H9 (cell line): ENCODE data around the gene PIGBOS1. TPM values are rescaled to one million over a fixed set of nuclear protein-coding genes. Genes with fewer than 3 reads are reported as not detected.
A peak's percentile ranks its signal among the peaks of the same experiment; 100 is the strongest.

Experiments used
- DNase-seq: peaks from one replicate; pipeline ENCODE4 v3.0.0-alpha.2; 2017
- H2AFZ ChIP-seq: one replicate; pipeline ENCODE4 v1.6.1; 2013; ENCODE audit warnings: mild to moderate bottlenecking, low read length, control low read depth, moderate library complexity
- H2AK5ac ChIP-seq: 2 replicates; pipeline ENCODE4 v1.6.1; 2013; ENCODE audit warnings: low read length, control low read depth, mixed read lengths; ENCODE audit not compliant: insufficient read length
- H2BK120ac ChIP-seq: one replicate; pipeline ENCODE4 v1.6.1; 2013; ENCODE audit warnings: low read depth, mild to moderate bottlenecking, low read length, control low read depth, inconsistent platforms; ENCODE audit not compliant: poor library complexity, severe bottlenecking
- H2BK12ac ChIP-seq: 2 replicates; pipeline ENCODE4 v1.6.1; 2013; ENCODE audit warnings: low read length, control low read depth, mixed read lengths, low read depth; ENCODE audit not compliant: insufficient read length
- H2BK15ac ChIP-seq: 2 replicates; pipeline ENCODE4 v1.6.1; 2013; ENCODE audit warnings: low read depth, low read length, control low read depth
- H2BK20ac ChIP-seq: one replicate; pipeline ENCODE4 v1.6.1; 2013; ENCODE audit warnings: low read depth, mild to moderate bottlenecking, low read length, control low read depth, inconsistent platforms; ENCODE audit not compliant: poor library complexity, severe bottlenecking
- H2BK5ac ChIP-seq: 2 replicates; pipeline ENCODE4 v1.6.1; 2013; ENCODE audit warnings: low read length, control low read depth, mixed read lengths; ENCODE audit not compliant: insufficient read length
- H3K14ac ChIP-seq: 2 replicates; pipeline ENCODE4 v1.6.1; 2013; ENCODE audit warnings: low read length, control low read depth; ENCODE audit not compliant: insufficient read depth
- H3K18ac ChIP-seq: 2 replicates; pipeline ENCODE4 v1.6.1; 2013; ENCODE audit warnings: low read depth, mild to moderate bottlenecking, mixed read lengths, low read length, control low read depth; ENCODE audit not compliant: insufficient read length
- H3K23ac ChIP-seq: 2 replicates; pipeline ENCODE4 v1.6.1; 2013; ENCODE audit warnings: low read length, control low read depth, mixed read lengths, low read depth; ENCODE audit not compliant: insufficient read length
- H3K23me2 ChIP-seq: 2 replicates; pipeline ENCODE4 v1.6.1; 2013; ENCODE audit warnings: low read depth, mild to moderate bottlenecking, mixed read lengths, low read length, control low read depth; ENCODE audit not compliant: insufficient read length, poor library complexity, severe bottlenecking
- H3K27ac ChIP-seq: 2 replicates; pipeline ENCODE4 v1.5.1; 2013; ENCODE audit warnings: low read length, control low read depth, mixed read lengths, low read depth; ENCODE audit not compliant: insufficient read length
- H3K27me3 ChIP-seq: 2 replicates; pipeline ENCODE4 v1.6.1; 2013; ENCODE audit warnings: low read length, control low read depth, inconsistent platforms; ENCODE audit not compliant: insufficient read depth
- H3K4ac ChIP-seq: 2 replicates; pipeline ENCODE4 v1.6.1; 2013; ENCODE audit warnings: low read depth, mild to moderate bottlenecking, control low read depth, inconsistent platforms, low read length, moderate library complexity
- H3K4me1 ChIP-seq: 2 replicates; pipeline ENCODE4 v1.6.1; 2013; ENCODE audit warnings: low read length, control low read depth, inconsistent platforms; ENCODE audit not compliant: insufficient read depth
- H3K4me2 ChIP-seq: 2 replicates; pipeline ENCODE4 v1.6.1; 2013; ENCODE audit warnings: low read length, control low read depth, mixed read lengths; ENCODE audit not compliant: insufficient read length, insufficient read depth
- H3K56ac ChIP-seq: 2 replicates; pipeline ENCODE4 v1.6.1; 2013; ENCODE audit warnings: low read depth, mild to moderate bottlenecking, mixed read lengths, low read length, control low read depth; ENCODE audit not compliant: insufficient read length
- H3K79me1 ChIP-seq: 2 replicates; pipeline ENCODE4 v1.6.1; 2013; ENCODE audit warnings: low read depth, mild to moderate bottlenecking, moderate library complexity, low read length, control low read depth, inconsistent platforms; ENCODE audit not compliant: insufficient read depth, poor library complexity, severe bottlenecking
- H3K79me2 ChIP-seq: 2 replicates; pipeline ENCODE4 v1.6.1; 2013; ENCODE audit warnings: low read length, control low read depth, inconsistent platforms; ENCODE audit not compliant: insufficient read depth
- H3K9ac ChIP-seq: 2 replicates; pipeline ENCODE4 v1.6.1; 2013; ENCODE audit warnings: low read length, control low read depth, mixed read lengths; ENCODE audit not compliant: insufficient read length; ENCODE audit errors: extremely low read depth
- H3K9me3 ChIP-seq: one replicate; pipeline ENCODE4 v1.6.1; 2013; ENCODE audit warnings: low read depth, low read length, inconsistent platforms; ENCODE audit not compliant: control insufficient read depth
- H3T11ph ChIP-seq: one replicate; pipeline ENCODE4 v1.6.1; 2013; ENCODE audit warnings: mild to moderate bottlenecking, low read length, control low read depth, inconsistent platforms
- H4K20me1 ChIP-seq: one replicate; pipeline ENCODE4 v1.6.1; 2013; ENCODE audit not compliant: control insufficient read depth, insufficient read length, insufficient read depth
- H4K5ac ChIP-seq: 2 replicates; pipeline ENCODE4 v1.6.1; 2013; ENCODE audit warnings: low read depth, mild to moderate bottlenecking, mixed read lengths, low read length, control low read depth; ENCODE audit not compliant: insufficient read length
- H4K8ac ChIP-seq: replicated peaks from 2 replicates; pipeline ENCODE4 v1.6.1; 2013; ENCODE audit warnings: low read length, control low read depth, mixed read lengths, low read depth; ENCODE audit not compliant: insufficient read length
- H4K91ac ChIP-seq: 2 replicates; pipeline ENCODE4 v1.6.1; 2013; ENCODE audit warnings: low read depth, mild to moderate bottlenecking, moderate library complexity, mixed read lengths, low read length, control low read depth; ENCODE audit not compliant: insufficient read length
- H3K27ac Mint-ChIP-seq, 3 experiments: 2 replicates in 2 of 3; 3 replicates in 1 of 3; pipeline ENCODE4 v1.8.0; 2020 to 2021; ENCODE audit warnings: mixed read lengths in 3 of 3, mild to moderate bottlenecking in 1 of 3, moderate library complexity in 1 of 3
- H3K27me3 Mint-ChIP-seq: 2 replicates; pipeline ENCODE4 v1.8.0; 2021; ENCODE audit warnings: low read depth, mild to moderate bottlenecking, moderate library complexity, mixed read lengths
- H3K36me3 Mint-ChIP-seq, 3 experiments: 2 replicates in 2 of 3; 3 replicates in 1 of 3; pipeline ENCODE4 v1.8.0; 2020 to 2021; ENCODE audit warnings: low read depth in 3 of 3, mixed read lengths in 3 of 3; ENCODE audit not compliant: insufficient read depth in 1 of 3
- H3K4me1 Mint-ChIP-seq, 2 experiments: 2 replicates each; pipeline ENCODE4 v1.8.0; 2020; ENCODE audit warnings: mixed read lengths in 2 of 2
- H3K4me3 Mint-ChIP-seq, 2 experiments: 2 replicates in 1 of 2; 3 replicates in 1 of 2; pipeline ENCODE4 v1.8.0; 2020 to 2021; ENCODE audit warnings: mild to moderate bottlenecking in 2 of 2, mixed read lengths in 2 of 2, moderate library complexity in 1 of 2
- H3K9me3 Mint-ChIP-seq, 2 experiments: 2 replicates in 1 of 2; 3 replicates in 1 of 2; pipeline ENCODE4 v1.8.0; 2020; ENCODE audit warnings: mild to moderate bottlenecking in 2 of 2, mixed read lengths in 2 of 2, moderate library complexity in 1 of 2
- CTCF ChIP-seq: fragments of 200-600 bp; sonication (generic); conservative IDR thresholded peaks from 3 replicates; pipeline ENCODE4 v1.8.0; 2021; ENCODE audit warnings: antibody characterized with exemption, mild to moderate bottlenecking
- WGBS: extraction: QIAGEN DNeasy Blood & Tissue Kit; methylation state at CpG from one replicate; pipeline ENCODE4 v1.1.7; 2013; ENCODE audit warnings: missing lambda C conversion rate, low lambda C conversion rate, mixed read lengths; ENCODE audit not compliant: insufficient read length; ENCODE audit errors: extremely low coverage; 5-methylcytosine and 5-hydroxymethylcytosine counted together
- total RNA-seq: library from RNA; stranded (reverse); gene quantifications from 2 replicates; pipeline ENCODE4 v1.2.1, GENCODE V29; 2021

The PIGBOS1 gene
- total RNA-seq, 1 experiment from 2014 or later: 10.4 TPM

GRCh38 chr15:55279746-55280351 is 39.1 kb downstream of the PIGBOS1 start:
- Histone ChIP-seq H3T11ph (no peak overlapping the region), H3K79me1 (no peaks in the 10 kb centered on the region), H3K56ac (no peak overlapping the region), H3K23ac (no peak overlapping the region), H2BK15ac (no peak overlapping the region), H2BK5ac (no peak overlapping the region), H4K91ac (no peak overlapping the region), H4K5ac (no peak overlapping the region), H2AFZ (no peak overlapping the region), H3K9ac (no peak overlapping the region), H3K18ac (no peak overlapping the region), H3K27ac (no peak overlapping the region), H2BK20ac (no peak overlapping the region), H3K79me2 (no peaks in the 10 kb centered on the region), H3K9me3 (no peaks in the 10 kb centered on the region), H3K4ac (no peak overlapping the region), H3K4me1 (no peaks in the 10 kb centered on the region), H3K14ac (no peak overlapping the region), H3K23me2 (no peaks in the 10 kb centered on the region), H2BK120ac (no peak overlapping the region), H2AK5ac (no peak overlapping the region), H4K8ac (no peak overlapping the region), H3K4me2 (no peak overlapping the region), H2BK12ac (no peak overlapping the region), H3K27me3 (no peaks in the 10 kb centered on the region), H4K20me1 (no peaks in the 10 kb centered on the region)
- no peaks in the 10 kb centered on the region for H3K27me3 Mint-ChIP-seq
- TF ChIP-seq CTCF: no peak
- DNase-seq: no peak
- no CpG with 5 or more reads among the region's 4 CpGs for WGBS
- H3K36me3 Mint-ChIP-seq: no peaks in the 10 kb centered on the region; a peak in 1 of 7 replicates
- H3K9me3 Mint-ChIP-seq: no peaks in the 10 kb centered on the region
- no peak overlapping the region for H3K4me3 Mint-ChIP-seq
- peaks cover 6 to 8% of the 10 kb centered on the region in 2 experiments; a peak in 2 of 4 replicates for H3K4me1 Mint-ChIP-seq
- H3K27ac Mint-ChIP-seq: peak overlapping the region in 1 of 3 experiments; percentile 73; a peak in 1 of 7 replicates
